Bronchus fibroblast of lung (primary cell): Measurements from ENCODE around the gene INTS4. TPM values are rescaled to one million over a fixed set of nuclear protein-coding genes. Genes with fewer than 3 reads are reported as not detected.

ENCODE experiments used
- total RNA-seq: library from RNA; depleted of rRNA; stranded (reverse); fragments of >200 nt; gene quantifications from 2 replicates; pipeline ENCODE4 v1.2.3, GENCODE V29; 2015

Gene INTS4
- 20.8 and 22.0 TPM in 2 replicates for total RNA-seq

GRCh38 chr11:77994434-77995362 lies at the start of gene INTS4:
INTS4 (minus strand) TSS chr11:77994668; CDS start chr11:77994643, 25 bp downstream.

GRCh38 chr11:78022397-78023396 lies 28.2 kb upstream of the INTS4 start, which contains the start of gene KCTD14:
KCTD14 (minus strand) TSS chr11:78023276; CDS start chr11:78023249, 27 bp downstream.

Other genes starting within 250 kb of the INTS4 start
- 13.5 and 17.0 TPM in 2 replicates for gene RSF1, start 173.9 kb downstream of the INTS4 start, total RNA-seq
- gene AAMDC, start 173.5 kb downstream of the INTS4 start, total RNA-seq, result 25.6 and 34.5 TPM in 2 replicates
- gene KCTD14, start 28.6 kb upstream of the INTS4 start, total RNA-seq, result 5.9 and 6.9 TPM in 2 replicates
- gene THRSP, start 69.2 kb upstream of the INTS4 start, total RNA-seq, result not detected in 2 replicates
- gene NDUFC2, start 85.2 kb upstream of the INTS4 start, total RNA-seq, result 186 and 211 TPM in 2 replicates
- 34.6 and 40.5 TPM in 2 replicates for gene ALG8, start 145.0 kb upstream of the INTS4 start, total RNA-seq
- gene KCTD21, start 194.0 kb upstream of the INTS4 start, total RNA-seq, result 7.4 and 7.7 TPM in 2 replicates
- 6.1 and 7.4 TPM in 2 replicates for gene USP35, start 194.3 kb upstream of the INTS4 start, total RNA-seq